ENCODE measurements around the gene MMP2. TPM values are rescaled to one million over a fixed set of nuclear protein-coding genes. Genes with fewer than 3 reads are reported as not detected.

MMP2 gene
- total RNA-seq, 1 experiment from 2014 or later = 61.3 TPM

DNA sequence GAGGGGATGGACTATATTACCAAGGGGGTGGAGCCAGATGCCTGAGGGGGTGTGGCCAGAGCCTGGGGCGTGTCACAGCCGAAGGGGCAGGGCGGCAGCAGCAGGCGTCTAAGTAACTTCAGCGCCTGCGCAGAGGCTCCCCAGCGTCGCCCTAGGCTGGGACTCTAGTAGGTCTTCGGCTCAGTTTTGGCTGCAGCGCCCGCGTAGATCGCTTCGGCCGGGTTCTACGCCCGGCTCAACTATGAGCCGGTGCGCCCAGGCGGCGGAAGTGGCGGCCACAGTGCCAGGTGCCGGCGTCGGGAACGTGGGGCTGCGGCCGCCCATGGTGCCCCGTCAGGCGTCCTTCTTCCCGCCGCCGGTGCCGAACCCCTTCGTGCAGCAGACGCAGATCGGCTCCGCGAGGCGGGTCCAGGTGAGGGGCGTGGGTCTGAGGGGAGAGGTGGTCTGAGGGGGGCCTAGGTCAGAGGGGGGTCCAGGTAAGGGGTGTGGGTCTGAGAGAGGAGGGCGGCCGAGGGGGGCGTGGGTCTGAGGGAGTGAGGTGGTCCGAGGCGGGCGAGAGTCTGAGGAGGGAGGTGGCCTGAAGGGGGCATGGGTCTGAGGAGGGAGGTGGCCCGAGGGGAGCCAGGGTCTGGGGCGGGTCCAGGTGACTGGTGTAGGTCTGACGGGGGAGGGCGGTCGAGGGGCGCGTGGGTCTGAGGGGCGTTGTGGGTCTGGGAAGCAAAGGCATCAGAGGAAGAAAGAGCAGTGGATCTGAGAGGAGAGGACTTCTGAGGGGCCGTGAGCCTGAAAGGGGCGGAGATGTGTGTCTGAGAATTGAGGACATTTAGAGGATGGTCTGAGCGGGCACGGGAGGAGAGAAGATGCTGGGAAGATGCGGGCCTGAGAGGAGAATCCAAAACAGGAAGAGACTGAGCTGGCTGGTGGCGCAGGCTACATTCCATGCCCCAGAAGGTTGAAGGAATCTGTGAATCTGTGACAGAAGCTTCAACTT, 30.2 kb downstream of the MMP2 start, which contains the start of gene LPCAT2:
LPCAT2 (plus strand) TSS at position 132 of the 991 bp plus-strand sequence; CDS start at position 242, 110 bp downstream.
- CTCF ChIA-PET = interaction anchor here (0.9 to 1.8 kb wide), 3 partner anchors 7 to 44 kb away, joined by 3 to 13 read pairs (median 10); no protein-coding TSS in a partner anchor
- Mint-ChIP-seq H3K27me3 (ENCODE audit: low read depth) (peaks cover 4% of the 10 kb centered on the region; the same call in 1 of the 2 replicates), H3K4me1 (peaks cover 20% of the 10 kb centered on the region), H3K9me3 (peaks cover 25% of the 10 kb centered on the region), H3K27ac (no peak within 1 kb of the TSS; the same call in 1 of the 2 replicates), H3K4me3 (peak within 1 kb of the TSS; percentile 86), H3K36me3 (peaks cover 29% of the 10 kb centered on the region)
- ATAC-seq (peak; percentile 94), DNase-seq (ENCODE audit: low spot score) (peak; percentile 95)
- POLR2A ChIA-PET = no interaction called here
- TF ChIP-seq, protein P1, sequence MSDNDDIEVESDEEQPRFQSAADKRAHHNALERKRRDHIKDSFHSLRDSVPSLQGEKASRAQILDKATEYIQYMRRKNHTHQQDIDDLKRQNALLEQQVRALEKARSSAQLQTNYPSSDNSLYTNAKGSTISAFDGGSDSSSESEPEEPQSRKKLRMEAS (CRISPR knock-in tag; IDR thresholded peaks at IDR 0.05) = peak; percentile 73; the same call in 1 of the 2 replicates
- TF ChIP-seq, protein P2, sequence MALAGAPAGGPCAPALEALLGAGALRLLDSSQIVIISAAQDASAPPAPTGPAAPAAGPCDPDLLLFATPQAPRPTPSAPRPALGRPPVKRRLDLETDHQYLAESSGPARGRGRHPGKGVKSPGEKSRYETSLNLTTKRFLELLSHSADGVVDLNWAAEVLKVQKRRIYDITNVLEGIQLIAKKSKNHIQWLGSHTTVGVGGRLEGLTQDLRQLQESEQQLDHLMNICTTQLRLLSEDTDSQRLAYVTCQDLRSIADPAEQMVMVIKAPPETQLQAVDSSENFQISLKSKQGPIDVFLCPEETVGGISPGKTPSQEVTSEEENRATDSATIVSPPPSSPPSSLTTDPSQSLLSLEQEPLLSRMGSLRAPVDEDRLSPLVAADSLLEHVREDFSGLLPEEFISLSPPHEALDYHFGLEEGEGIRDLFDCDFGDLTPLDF (CRISPR knock-in tag; IDR thresholded peaks at IDR 0.05) = no peak
- TF ChIP-seq, protein P3, sequence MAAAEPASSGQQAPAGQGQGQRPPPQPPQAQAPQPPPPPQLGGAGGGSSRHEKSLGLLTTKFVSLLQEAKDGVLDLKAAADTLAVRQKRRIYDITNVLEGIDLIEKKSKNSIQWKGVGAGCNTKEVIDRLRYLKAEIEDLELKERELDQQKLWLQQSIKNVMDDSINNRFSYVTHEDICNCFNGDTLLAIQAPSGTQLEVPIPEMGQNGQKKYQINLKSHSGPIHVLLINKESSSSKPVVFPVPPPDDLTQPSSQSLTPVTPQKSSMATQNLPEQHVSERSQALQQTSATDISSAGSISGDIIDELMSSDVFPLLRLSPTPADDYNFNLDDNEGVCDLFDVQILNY (CRISPR knock-in tag; IDR thresholded peaks at IDR 0.05) = peak; percentile 76; the same call in 1 of the 2 replicates
- TF ChIP-seq, protein P4, sequence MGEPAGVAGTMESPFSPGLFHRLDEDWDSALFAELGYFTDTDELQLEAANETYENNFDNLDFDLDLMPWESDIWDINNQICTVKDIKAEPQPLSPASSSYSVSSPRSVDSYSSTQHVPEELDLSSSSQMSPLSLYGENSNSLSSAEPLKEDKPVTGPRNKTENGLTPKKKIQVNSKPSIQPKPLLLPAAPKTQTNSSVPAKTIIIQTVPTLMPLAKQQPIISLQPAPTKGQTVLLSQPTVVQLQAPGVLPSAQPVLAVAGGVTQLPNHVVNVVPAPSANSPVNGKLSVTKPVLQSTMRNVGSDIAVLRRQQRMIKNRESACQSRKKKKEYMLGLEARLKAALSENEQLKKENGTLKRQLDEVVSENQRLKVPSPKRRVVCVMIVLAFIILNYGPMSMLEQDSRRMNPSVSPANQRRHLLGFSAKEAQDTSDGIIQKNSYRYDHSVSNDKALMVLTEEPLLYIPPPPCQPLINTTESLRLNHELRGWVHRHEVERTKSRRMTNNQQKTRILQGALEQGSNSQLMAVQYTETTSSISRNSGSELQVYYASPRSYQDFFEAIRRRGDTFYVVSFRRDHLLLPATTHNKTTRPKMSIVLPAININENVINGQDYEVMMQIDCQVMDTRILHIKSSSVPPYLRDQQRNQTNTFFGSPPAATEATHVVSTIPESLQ (CRISPR knock-in tag; IDR thresholded peaks at IDR 0.05) = no peak
- TF ChIP-seq RELA (CRISPR knock-in tag; IDR thresholded peaks at IDR 0.05; ENCODE audit: borderline replicate concordance) = no peak
- no peak for TF ChIP-seq OVOL2 (CRISPR knock-in tag; IDR thresholded peaks at IDR 0.05; ENCODE audit: borderline replicate concordance)
- no peak for TF ChIP-seq FOXK1 (CRISPR knock-in tag; IDR thresholded peaks at IDR 0.05)
- no peak for TF ChIP-seq ESRRA (CRISPR knock-in tag; IDR thresholded peaks at IDR 0.05; ENCODE audit: borderline replicate concordance)
- no peak for TF ChIP-seq SP1 (CRISPR knock-in tag; conservative IDR thresholded peaks at IDR 0.05)
- no peak for TF ChIP-seq SMAD4 (CRISPR knock-in tag; IDR thresholded peaks at IDR 0.05)
- no peak for TF ChIP-seq ZNF396 (CRISPR knock-in tag; IDR thresholded peaks at IDR 0.05; ENCODE audit: borderline replicate concordance)
- peak; percentile 43; the same call in 1 of the 2 replicates for TF ChIP-seq TP53 (CRISPR knock-in tag; IDR thresholded peaks at IDR 0.05)
- peak; percentile 20; the same call in 1 of the 2 replicates for TF ChIP-seq GABPB1 (CRISPR knock-in tag; IDR thresholded peaks at IDR 0.05)
- TF ChIP-seq, protein P5, sequence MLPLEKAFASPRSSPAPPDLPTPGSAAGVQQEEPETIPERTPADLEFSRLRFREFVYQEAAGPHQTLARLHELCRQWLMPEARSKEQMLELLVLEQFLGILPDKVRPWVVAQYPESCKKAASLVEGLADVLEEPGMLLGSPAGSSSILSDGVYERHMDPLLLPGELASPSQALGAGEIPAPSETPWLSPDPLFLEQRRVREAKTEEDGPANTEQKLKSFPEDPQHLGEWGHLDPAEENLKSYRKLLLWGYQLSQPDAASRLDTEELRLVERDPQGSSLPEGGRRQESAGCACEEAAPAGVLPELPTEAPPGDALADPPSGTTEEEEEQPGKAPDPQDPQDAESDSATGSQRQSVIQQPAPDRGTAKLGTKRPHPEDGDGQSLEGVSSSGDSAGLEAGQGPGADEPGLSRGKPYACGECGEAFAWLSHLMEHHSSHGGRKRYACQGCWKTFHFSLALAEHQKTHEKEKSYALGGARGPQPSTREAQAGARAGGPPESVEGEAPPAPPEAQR (CRISPR knock-in tag; IDR thresholded peaks at IDR 0.05) = no peak

DNA sequence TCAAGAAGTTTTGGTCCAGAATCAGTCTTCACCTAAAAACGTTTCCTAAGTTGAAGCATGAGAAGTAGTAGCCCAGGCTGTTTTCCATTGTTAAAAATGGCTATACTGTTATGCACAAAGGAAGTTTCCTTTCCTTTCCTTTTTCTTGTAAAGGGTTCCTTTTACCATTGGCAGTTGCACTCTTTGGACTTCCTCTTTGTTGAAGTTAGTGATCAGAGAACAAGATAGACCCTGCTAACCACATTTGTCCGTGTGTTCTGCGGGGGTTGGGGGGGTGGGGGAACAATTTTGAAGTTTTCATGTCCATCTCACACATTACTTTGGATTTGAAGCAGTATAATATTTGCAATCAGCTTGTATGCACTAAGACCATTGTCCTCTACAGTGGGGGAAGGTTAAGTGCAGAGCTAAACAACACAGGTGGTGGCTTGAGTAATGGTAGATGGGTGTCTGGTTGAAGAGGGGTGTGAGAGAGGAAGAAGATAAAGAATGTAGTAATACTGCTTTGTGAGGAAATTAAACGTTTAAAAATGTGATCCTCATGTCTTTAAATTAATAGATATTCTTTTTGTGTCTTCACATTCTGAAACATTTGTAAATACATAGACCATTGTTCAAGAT, 31.3 kb downstream of the MMP2 start:
- ATAC-seq = no peak
- DNase-seq (ENCODE audit: low spot score) = no peak
- Mint-ChIP-seq H3K4me3 (peak overlapping the region; percentile 86), H3K4me1 (peaks cover 20% of the 10 kb centered on the region), H3K9me3 (peaks cover 32% of the 10 kb centered on the region), H3K27ac (no peak overlapping the region), H3K36me3 (peaks cover 35% of the 10 kb centered on the region), H3K27me3 (ENCODE audit: low read depth) (peaks cover 4% of the 10 kb centered on the region; the same call in 1 of the 2 replicates)
- POLR2A ChIA-PET = no interaction called here
- CTCF ChIA-PET = interaction anchor here (0.9 to 1.8 kb wide), 3 partner anchors 8 to 45 kb away, joined by 3 to 13 read pairs (median 10); no protein-coding TSS in a partner anchor
- TF ChIP-seq, protein P6, sequence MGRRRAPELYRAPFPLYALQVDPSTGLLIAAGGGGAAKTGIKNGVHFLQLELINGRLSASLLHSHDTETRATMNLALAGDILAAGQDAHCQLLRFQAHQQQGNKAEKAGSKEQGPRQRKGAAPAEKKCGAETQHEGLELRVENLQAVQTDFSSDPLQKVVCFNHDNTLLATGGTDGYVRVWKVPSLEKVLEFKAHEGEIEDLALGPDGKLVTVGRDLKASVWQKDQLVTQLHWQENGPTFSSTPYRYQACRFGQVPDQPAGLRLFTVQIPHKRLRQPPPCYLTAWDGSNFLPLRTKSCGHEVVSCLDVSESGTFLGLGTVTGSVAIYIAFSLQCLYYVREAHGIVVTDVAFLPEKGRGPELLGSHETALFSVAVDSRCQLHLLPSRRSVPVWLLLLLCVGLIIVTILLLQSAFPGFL (CRISPR knock-in tag; IDR thresholded peaks at IDR 0.05; ENCODE audit: borderline replicate concordance) = no peak
- TF ChIP-seq, protein P7, sequence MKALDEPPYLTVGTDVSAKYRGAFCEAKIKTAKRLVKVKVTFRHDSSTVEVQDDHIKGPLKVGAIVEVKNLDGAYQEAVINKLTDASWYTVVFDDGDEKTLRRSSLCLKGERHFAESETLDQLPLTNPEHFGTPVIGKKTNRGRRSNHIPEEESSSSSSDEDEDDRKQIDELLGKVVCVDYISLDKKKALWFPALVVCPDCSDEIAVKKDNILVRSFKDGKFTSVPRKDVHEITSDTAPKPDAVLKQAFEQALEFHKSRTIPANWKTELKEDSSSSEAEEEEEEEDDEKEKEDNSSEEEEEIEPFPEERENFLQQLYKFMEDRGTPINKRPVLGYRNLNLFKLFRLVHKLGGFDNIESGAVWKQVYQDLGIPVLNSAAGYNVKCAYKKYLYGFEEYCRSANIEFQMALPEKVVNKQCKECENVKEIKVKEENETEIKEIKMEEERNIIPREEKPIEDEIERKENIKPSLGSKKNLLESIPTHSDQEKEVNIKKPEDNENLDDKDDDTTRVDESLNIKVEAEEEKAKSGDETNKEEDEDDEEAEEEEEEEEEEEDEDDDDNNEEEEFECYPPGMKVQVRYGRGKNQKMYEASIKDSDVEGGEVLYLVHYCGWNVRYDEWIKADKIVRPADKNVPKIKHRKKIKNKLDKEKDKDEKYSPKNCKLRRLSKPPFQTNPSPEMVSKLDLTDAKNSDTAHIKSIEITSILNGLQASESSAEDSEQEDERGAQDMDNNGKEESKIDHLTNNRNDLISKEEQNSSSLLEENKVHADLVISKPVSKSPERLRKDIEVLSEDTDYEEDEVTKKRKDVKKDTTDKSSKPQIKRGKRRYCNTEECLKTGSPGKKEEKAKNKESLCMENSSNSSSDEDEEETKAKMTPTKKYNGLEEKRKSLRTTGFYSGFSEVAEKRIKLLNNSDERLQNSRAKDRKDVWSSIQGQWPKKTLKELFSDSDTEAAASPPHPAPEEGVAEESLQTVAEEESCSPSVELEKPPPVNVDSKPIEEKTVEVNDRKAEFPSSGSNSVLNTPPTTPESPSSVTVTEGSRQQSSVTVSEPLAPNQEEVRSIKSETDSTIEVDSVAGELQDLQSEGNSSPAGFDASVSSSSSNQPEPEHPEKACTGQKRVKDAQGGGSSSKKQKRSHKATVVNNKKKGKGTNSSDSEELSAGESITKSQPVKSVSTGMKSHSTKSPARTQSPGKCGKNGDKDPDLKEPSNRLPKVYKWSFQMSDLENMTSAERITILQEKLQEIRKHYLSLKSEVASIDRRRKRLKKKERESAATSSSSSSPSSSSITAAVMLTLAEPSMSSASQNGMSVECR (CRISPR knock-in tag; IDR thresholded peaks at IDR 0.05; ENCODE audit: borderline replicate concordance) = no peak
- TF ChIP-seq, protein P1 (CRISPR knock-in tag; IDR thresholded peaks at IDR 0.05) = no peak
- TF ChIP-seq, protein P8, sequence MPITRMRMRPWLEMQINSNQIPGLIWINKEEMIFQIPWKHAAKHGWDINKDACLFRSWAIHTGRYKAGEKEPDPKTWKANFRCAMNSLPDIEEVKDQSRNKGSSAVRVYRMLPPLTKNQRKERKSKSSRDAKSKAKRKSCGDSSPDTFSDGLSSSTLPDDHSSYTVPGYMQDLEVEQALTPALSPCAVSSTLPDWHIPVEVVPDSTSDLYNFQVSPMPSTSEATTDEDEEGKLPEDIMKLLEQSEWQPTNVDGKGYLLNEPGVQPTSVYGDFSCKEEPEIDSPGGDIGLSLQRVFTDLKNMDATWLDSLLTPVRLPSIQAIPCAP (CRISPR knock-in tag; IDR thresholded peaks at IDR 0.05) = no peak
- TF ChIP-seq IRF2 (CRISPR knock-in tag; IDR thresholded peaks at IDR 0.05; ENCODE audit: borderline replicate concordance, low read depth) = no peak

All from WTC11 (cell line).